ENCODE data around the gene SHMT1. TPM values are rescaled to one million over a fixed set of nuclear protein-coding genes. Genes with fewer than 3 reads are reported as not detected.

Gene SHMT1
- total RNA-seq, 1 donor from 2014 or later, result 7.9 TPM

- no peak overlapping the region for H3K4me3 Mint-ChIP-seq (ENCODE audit: unreplicated experiment)
- peaks cover 3% of the 10 kb centered on the region for H3K36me3 Mint-ChIP-seq (ENCODE audit: unreplicated experiment)
- peaks cover 4% of the 10 kb centered on the region for H3K9me3 Mint-ChIP-seq (ENCODE audit: unreplicated experiment)
- H3K27me3 Mint-ChIP-seq (ENCODE audit: unreplicated experiment), result no peaks in the 10 kb centered on the region
- DNase-seq, result no peak
- no peak overlapping the region for H3K27ac Mint-ChIP-seq (ENCODE audit: unreplicated experiment)
- H3K4me1 Mint-ChIP-seq (ENCODE audit: low read depth, unreplicated experiment), result no peaks in the 10 kb centered on the region
- no peak for TF ChIP-seq CTCF (IDR thresholded peaks at IDR 0.05; ENCODE audit: partially characterized antibody, unreplicated experiment)
Measured at GRCh38 chr17:18331879-18332278, 31.5 kb downstream of the SHMT1 start.

GRCh38 chr17:18328643-18329204 is 34.6 kb downstream of the SHMT1 start:
- no peak for TF ChIP-seq CTCF (IDR thresholded peaks at IDR 0.05; ENCODE audit: partially characterized antibody, unreplicated experiment)
- peaks cover 1% of the 10 kb centered on the region for H3K9me3 Mint-ChIP-seq (ENCODE audit: unreplicated experiment)
- no peak overlapping the region for H3K27ac Mint-ChIP-seq (ENCODE audit: unreplicated experiment)
- no peaks in the 10 kb centered on the region for H3K4me1 Mint-ChIP-seq (ENCODE audit: low read depth, unreplicated experiment)
- H3K4me3 Mint-ChIP-seq (ENCODE audit: unreplicated experiment), result no peak overlapping the region
- no peak for DNase-seq
- H3K27me3 Mint-ChIP-seq (ENCODE audit: unreplicated experiment), result peaks cover 2% of the 10 kb centered on the region
- no peaks in the 10 kb centered on the region for H3K36me3 Mint-ChIP-seq (ENCODE audit: unreplicated experiment)

GRCh38 chr17:18327556-18327955 is 35.8 kb downstream of the SHMT1 start:
- Mint-ChIP-seq H3K4me1 (ENCODE audit: low read depth, unreplicated experiment) (no peaks in the 10 kb centered on the region), H3K4me3 (ENCODE audit: unreplicated experiment) (no peak overlapping the region), H3K36me3 (ENCODE audit: unreplicated experiment) (no peaks in the 10 kb centered on the region), H3K27ac (ENCODE audit: unreplicated experiment) (no peak overlapping the region), H3K9me3 (ENCODE audit: unreplicated experiment) (peaks cover 1% of the 10 kb centered on the region), H3K27me3 (ENCODE audit: unreplicated experiment) (peaks cover 2% of the 10 kb centered on the region)
- no peak for DNase-seq
- TF ChIP-seq CTCF (IDR thresholded peaks at IDR 0.05; ENCODE audit: partially characterized antibody, unreplicated experiment), result no peak

DNA sequence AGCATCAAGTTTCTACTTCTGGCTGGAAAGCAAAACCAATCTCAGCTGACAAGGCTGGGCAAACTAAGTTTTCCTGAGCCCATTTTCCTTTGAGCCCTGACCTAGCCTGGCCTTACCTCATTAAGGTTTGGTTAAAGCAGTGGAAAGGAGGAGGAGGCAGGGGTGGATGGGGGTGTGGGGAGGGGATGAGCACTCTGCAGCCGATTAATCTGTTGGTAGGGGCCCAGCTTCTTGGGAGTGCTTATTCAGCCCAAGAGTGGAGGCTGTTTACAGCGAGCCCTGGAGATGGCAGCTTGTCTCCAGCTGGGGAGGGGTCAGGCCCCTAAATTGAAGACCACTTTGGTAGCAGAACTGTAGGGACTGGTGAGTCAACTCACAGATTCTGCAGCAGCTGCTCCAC is 36.3 kb downstream of the SHMT1 start:
- no peaks in the 10 kb centered on the region for H3K4me1 Mint-ChIP-seq (ENCODE audit: low read depth, unreplicated experiment)

More for the DNA sequence above, 36.3 kb downstream of the SHMT1 start:
- no peak for DNase-seq
- Mint-ChIP-seq H3K27ac (ENCODE audit: unreplicated experiment) (no peak overlapping the region), H3K36me3 (ENCODE audit: unreplicated experiment) (no peaks in the 10 kb centered on the region), H3K27me3 (ENCODE audit: unreplicated experiment) (peaks cover 2% of the 10 kb centered on the region), H3K4me3 (ENCODE audit: unreplicated experiment) (no peak overlapping the region), H3K9me3 (ENCODE audit: unreplicated experiment) (peaks cover 1% of the 10 kb centered on the region)
- no peak for TF ChIP-seq CTCF (IDR thresholded peaks at IDR 0.05; ENCODE audit: partially characterized antibody, unreplicated experiment)
